HCT116 (cell line): Measurements from ENCODE around the gene RGS7.

Experiments
- CTCF ChIP-seq, 3 experiments: fragments of 200-600 bp in 1 of 3; sonication (generic) in 1 of 3; IDR thresholded peaks in 2 of 3; conservative IDR thresholded peaks in 1 of 3; 2 replicates each; pipeline ENCODE4 v1.5.1; 2012 to 2017; ENCODE audit warnings: low read depth in 2 of 3, low read length in 2 of 3, antibody characterized with exemption in 1 of 3, borderline replicate concordance in 1 of 3, control low read depth in 1 of 3, mild to moderate bottlenecking in 1 of 3, mixed read lengths in 1 of 3, mixed run types in 1 of 3, moderate library complexity in 1 of 3; ENCODE audit not compliant: insufficient read depth in 1 of 3
- POLR2A ChIP-seq: IDR thresholded peaks from 2 replicates; pipeline ENCODE4 v1.7.0; 2011; ENCODE audit warnings: borderline replicate concordance; ENCODE audit not compliant: insufficient read depth, insufficient read length; ENCODE audit errors: extremely low read depth

- TF ChIP-seq CTCF (IDR thresholded peaks at IDR 0.05 in 2 of 3, conservative IDR thresholded peaks at IDR 0.05 in 1 of 3; ENCODE audit: borderline replicate concordance in 1 of 3, insufficient read depth in 1 of 3, low read depth in 2 of 3, low read length in 2 of 3) (no peak), POLR2A (no peak)
These were observed 87.0 kb downstream of the RGS7 start for GRCh38 chr1:241270016-241270415.
